Large intestine (tissue), 1 donor: ENCODE results near the gene PGD. TPM values are rescaled to one million over a fixed set of nuclear protein-coding genes. Genes with fewer than 3 reads are reported as not detected.

Experiments used
- polyA plus RNA-seq: library from polyadenylated mRNA; unstranded; fragments of 120-200 nt; gene quantifications from one replicate; pipeline ENCODE4 v1.2.1, GENCODE V29; 2013

The PGD gene
- polyA plus RNA-seq, 1 donor: 130 TPM

Other genes starting within 250 kb of the PGD start
- gene KIF1B, start 188.5 kb upstream of the PGD start, polyA plus RNA-seq: 23.8 TPM
- gene CENPS, start 31.4 kb downstream of the PGD start, polyA plus RNA-seq: 20.3 TPM
- 1.2 TPM for gene CORT, start 51.0 kb downstream of the PGD start, polyA plus RNA-seq
- gene DFFA, start 73.5 kb downstream of the PGD start, polyA plus RNA-seq: 29.3 TPM
- gene PEX14, start 75.9 kb downstream of the PGD start, polyA plus RNA-seq: 25.8 TPM